K562 treated with DMSO at 1 percent for 24 hours (cell line): ENCODE data around the gene PPP1R2C. TPM values are rescaled to one million over a fixed set of nuclear protein-coding genes. Genes with fewer than 3 reads are reported as not detected.

Experiments used
- total RNA-seq: library from RNA; unstranded; fragments of 300-600 nt; gene quantifications from 2 replicates; pipeline ENCODE4 v1.2.3, GENCODE V29; 2022; ENCODE audit warnings: low read depth; ENCODE audit not compliant: insufficient read depth

The PPP1R2C gene
- not detected in 2 replicates for total RNA-seq

DNA sequence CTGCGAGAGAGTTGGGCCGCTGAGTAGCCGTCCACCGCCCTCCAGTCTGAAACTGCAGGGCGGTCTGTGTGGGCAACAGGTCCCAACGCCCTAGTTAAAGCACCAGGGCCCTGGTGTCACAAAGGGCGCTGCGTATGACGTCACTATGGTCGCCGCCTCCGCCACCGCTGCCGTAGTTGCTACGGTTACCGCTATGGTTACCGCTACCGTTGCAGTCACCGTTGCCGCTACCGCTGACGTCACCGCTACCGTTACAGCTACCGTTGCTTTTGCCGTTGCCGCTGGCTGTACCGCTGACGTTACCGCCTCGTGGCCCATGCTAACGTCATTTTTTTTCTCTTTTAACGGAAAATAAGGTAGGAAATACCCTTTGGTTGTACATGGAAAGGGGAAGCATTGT, at the start of gene PPP1R2C:
Gene PPP1R2C, minus strand, starts transcription at position 68 of the 400 bp plus-strand sequence. CDS start 84 bp downstream, outside the sequence.

